ENCODE data around the gene HINT3. TPM values are rescaled to one million over a fixed set of nuclear protein-coding genes. Genes with fewer than 3 reads are reported as not detected.

HINT3 gene
- total RNA-seq, 2 experiments from 2014 or later, result 10.4 TPM

DNA sequence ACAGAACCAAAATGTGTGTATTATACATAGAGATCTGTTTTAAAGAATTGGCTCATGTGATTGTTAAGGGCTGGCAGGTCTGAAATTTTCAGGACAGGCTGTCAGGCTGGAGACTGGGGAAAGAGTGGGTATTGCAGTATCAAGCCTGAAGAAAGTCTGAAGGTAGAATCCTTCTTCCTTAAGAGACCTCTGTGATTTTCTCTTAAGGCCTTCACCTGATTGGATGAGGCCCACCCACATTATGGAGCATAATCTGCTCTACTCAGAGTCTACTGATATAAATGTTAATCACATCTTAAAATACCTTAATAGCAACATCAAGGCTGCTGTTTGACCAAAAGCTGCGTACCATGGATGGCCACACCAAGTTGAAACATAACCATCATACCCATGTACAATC, 43.4 kb upstream of the HINT3 start:
- no peak overlapping the region for H3K27ac Mint-ChIP-seq
- Histone ChIP-seq H3K4me3 (ENCODE audit: low read length) (no peak overlapping the region), H3K27me3 (ENCODE audit: control insufficient read depth in 1 of 2, insufficient read depth in 2 of 2, low read length in 2 of 2) (no peaks in the 10 kb centered on the region), H3K4me1 (ENCODE audit: insufficient read depth, low read length) (peaks cover 1% of the 10 kb centered on the region), H3K9me3 (ENCODE audit: control insufficient read depth in 1 of 2, insufficient read depth in 1 of 2, low read length in 2 of 2) (no peaks in the 10 kb centered on the region), H3K27ac (ENCODE audit: low read depth in 1 of 2, low read length in 2 of 2) (no peak overlapping the region), H3K36me3 (ENCODE audit: insufficient read depth, low read length) (peaks cover 52% of the 10 kb centered on the region)
- H3K9me3 Mint-ChIP-seq, result no peaks in the 10 kb centered on the region
- ChIA-PET CTCF (interaction anchor here (0.9 to 1.7 kb wide), 2 partner anchors 10 to 43 kb away, joined by 4 to 5 read pairs; partner anchors contain the start of gene HINT3), POLR2A (no interaction called here)
- no peak for TF ChIP-seq CTCF (IDR thresholded peaks at IDR 0.05)
- peaks cover 53% of the 10 kb centered on the region for H3K36me3 Mint-ChIP-seq (ENCODE audit: low read depth)
- no peak for ATAC-seq (ENCODE audit: poor library complexity)
- DNase-seq, result no peak
- no peak overlapping the region for H3K4me3 Mint-ChIP-seq
- peaks cover 10% of the 10 kb centered on the region for H3K4me1 Mint-ChIP-seq (ENCODE audit: low read depth)
- no peaks in the 10 kb centered on the region for H3K27me3 Mint-ChIP-seq
- intact Hi-C loops (cut with DNase I, micrococcal nuclease), result no loop called here

DNA sequence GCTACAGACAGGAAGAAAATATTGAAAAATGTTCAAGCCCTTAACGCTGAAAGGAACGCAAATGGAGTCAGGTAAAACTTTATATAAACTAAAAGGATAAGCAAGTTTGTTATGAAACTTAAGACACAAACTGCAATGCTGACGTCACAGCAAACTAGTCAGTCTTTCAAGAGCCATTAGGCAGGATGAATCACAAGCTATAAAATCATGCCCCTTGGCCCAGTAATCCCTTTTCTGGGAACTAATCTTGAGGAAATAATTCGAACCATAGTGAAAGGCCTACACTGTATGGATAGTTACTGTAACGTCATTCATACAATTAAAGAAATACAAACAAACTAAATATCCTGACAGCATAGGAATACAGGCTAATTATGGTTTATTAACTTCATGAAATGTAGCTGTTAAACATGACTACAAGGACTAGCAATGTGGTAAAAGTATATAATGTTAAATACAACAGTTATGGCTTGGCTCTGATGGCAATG, 42.7 kb upstream of the HINT3 start:
- H3K4me3 ChIP-seq (ENCODE audit: low read length), result no peak overlapping the region
- intact Hi-C loops (cut with DNase I, micrococcal nuclease), result no loop called here
- H3K27me3 ChIP-seq (ENCODE audit: control insufficient read depth in 1 of 2, insufficient read depth in 2 of 2, low read length in 2 of 2), result no peaks in the 10 kb centered on the region
- ATAC-seq (ENCODE audit: poor library complexity) (no peak), DNase-seq (no peak)
- H3K36me3 ChIP-seq (ENCODE audit: insufficient read depth, low read length), result peaks cover 46% of the 10 kb centered on the region
- Mint-ChIP-seq H3K36me3 (ENCODE audit: low read depth) (peaks cover 60% of the 10 kb centered on the region), H3K9me3 (no peaks in the 10 kb centered on the region), H3K27ac (no peak overlapping the region), H3K4me1 (ENCODE audit: low read depth) (peaks cover 17% of the 10 kb centered on the region), H3K27me3 (no peaks in the 10 kb centered on the region), H3K4me3 (no peak overlapping the region)
- H3K4me1 ChIP-seq (ENCODE audit: insufficient read depth, low read length), result peaks cover 8% of the 10 kb centered on the region
- ChIA-PET POLR2A (interaction anchor here (1.1 kb wide), 1 partner anchor 42 kb away, joined by 3 read pairs; no protein-coding TSS in a partner anchor), CTCF (interaction anchor here (0.9 to 1.7 kb wide), 3 partner anchors 10 to 42 kb away, joined by 3 to 5 read pairs (median 4); partner anchors contain the start of gene HINT3)
- no peaks in the 10 kb centered on the region for H3K9me3 ChIP-seq (ENCODE audit: control insufficient read depth in 1 of 2, insufficient read depth in 1 of 2, low read length in 2 of 2)
- no peak overlapping the region for H3K27ac ChIP-seq (ENCODE audit: low read depth in 1 of 2, low read length in 2 of 2)
- no peak for TF ChIP-seq CTCF (IDR thresholded peaks at IDR 0.05)

GRCh38 chr6:125918230-125918629, 38.3 kb upstream of the HINT3 start:
- Mint-ChIP-seq H3K27ac (peak overlapping the region; percentile 84), H3K27me3 (no peaks in the 10 kb centered on the region), H3K36me3 (ENCODE audit: low read depth) (peaks cover 81% of the 10 kb centered on the region), H3K9me3 (no peaks in the 10 kb centered on the region), H3K4me1 (ENCODE audit: low read depth) (peaks cover 31% of the 10 kb centered on the region), H3K4me3 (no peak overlapping the region)
- Histone ChIP-seq H3K4me3 (ENCODE audit: low read length) (no peak overlapping the region), H3K27ac (ENCODE audit: low read depth in 1 of 2, low read length in 2 of 2) (peak overlapping the region; percentile 36 to 76), H3K4me1 (ENCODE audit: insufficient read depth, low read length) (peaks cover 13% of the 10 kb centered on the region), H3K27me3 (ENCODE audit: control insufficient read depth in 1 of 2, insufficient read depth in 2 of 2, low read length in 2 of 2) (no peaks in the 10 kb centered on the region), H3K9me3 (ENCODE audit: control insufficient read depth in 1 of 2, insufficient read depth in 1 of 2, low read length in 2 of 2) (no peaks in the 10 kb centered on the region), H3K36me3 (ENCODE audit: insufficient read depth, low read length) (peaks cover 63% of the 10 kb centered on the region)
- intact Hi-C loops (cut with DNase I, micrococcal nuclease), result loop anchor here in 1 of 2 experiments (5.0 kb wide), 2 partner anchors 39 to 126 kb away; partner anchors contain the start of genes HINT3 and NCOA7
- ChIA-PET CTCF (interaction anchor here (3.6 kb wide), 1 partner anchor 38 kb away, joined by 18 read pairs; the partner anchor contains the start of gene HINT3), POLR2A (interaction anchor here (0.6 to 5.2 kb wide), 4 partner anchors 11 to 128 kb away, joined by 3 to 40 read pairs (median 4); partner anchors contain the start of genes NCOA7 and TRMT11)
- no peak for TF ChIP-seq CTCF (IDR thresholded peaks at IDR 0.05)
- DNase-seq (no peak), ATAC-seq (ENCODE audit: poor library complexity) (no peak)

Data from CD4-positive, alpha-beta T cell (primary cell).